ENCODE data around the gene CDKN2D. TPM values are rescaled to one million over a fixed set of nuclear protein-coding genes. Genes with fewer than 3 reads are reported as not detected.

Gene CDKN2D
- total RNA-seq, 1 donor from 2014 or later = 3.4 TPM

DNA sequence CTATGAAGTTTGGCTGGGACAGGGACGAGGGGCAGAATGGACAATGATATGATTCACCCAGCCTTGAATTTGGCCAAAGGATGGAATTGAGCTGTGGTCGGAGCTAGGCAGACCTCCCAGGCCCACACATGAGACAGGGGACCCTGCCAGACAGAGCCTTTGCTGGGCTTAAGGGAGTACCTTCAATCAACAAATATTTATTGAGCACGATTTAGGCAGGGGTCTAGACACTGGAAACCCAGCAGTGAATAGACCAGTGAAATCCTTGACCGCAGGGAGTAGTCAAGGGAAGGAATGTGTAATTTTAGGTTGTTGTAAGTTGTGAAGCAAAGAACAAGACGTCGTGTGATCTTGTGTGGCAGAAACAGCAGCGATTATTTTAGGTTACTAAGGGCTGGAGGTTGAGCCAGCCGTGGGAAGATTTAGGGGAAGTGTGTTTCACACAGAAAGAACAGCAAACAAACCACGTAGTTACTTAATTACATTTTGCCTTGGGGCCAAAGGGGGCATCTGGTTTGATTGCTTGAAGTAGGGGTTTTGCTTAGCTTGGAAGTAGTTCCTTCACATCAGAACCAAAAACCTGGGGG lies 35.2 kb upstream of the CDKN2D start:
- DNase-seq (ENCODE audit: low spot score) = peak; percentile 9
- Mint-ChIP-seq H3K4me3 (peak overlapping the region; percentile 91), H3K27ac (peak overlapping the region; percentile 1), H3K4me1 (peaks cover 18% of the 10 kb centered on the region), H3K9me3 (no peaks in the 10 kb centered on the region), H3K36me3 (peaks cover 2% of the 10 kb centered on the region), H3K27me3 (ENCODE audit: insufficient read depth, low read depth) (peaks cover 8% of the 10 kb centered on the region)
- peak overlapping the region; percentile 98 for H3K4me3 ChIP-seq
- no peak for TF ChIP-seq EZH2 (IDR thresholded peaks at IDR 0.05)
- peaks cover 58% of the 10 kb centered on the region for H3K79me2 ChIP-seq (ENCODE audit: low read depth)
- H3K4me2 ChIP-seq = peak overlapping the region; percentile 96
- H2AFZ ChIP-seq (replicated peaks) = no peak overlapping the region
- H3K27me3 ChIP-seq = peaks cover 11% of the 10 kb centered on the region
- H3K9me3 ChIP-seq (ENCODE audit: low read depth) = no peaks in the 10 kb centered on the region
- no peaks in the 10 kb centered on the region for H3K36me3 ChIP-seq
- H3K27ac ChIP-seq = no peak overlapping the region
- peaks cover 14% of the 10 kb centered on the region for H4K20me1 ChIP-seq (ENCODE audit: low read depth)
- H3K9ac ChIP-seq = peak overlapping the region; percentile 75
- H3F3A ChIP-seq (ENCODE audit: low read depth) = peaks cover 14% of the 10 kb centered on the region
- peaks cover 15% of the 10 kb centered on the region for H3K4me1 ChIP-seq

DNA sequence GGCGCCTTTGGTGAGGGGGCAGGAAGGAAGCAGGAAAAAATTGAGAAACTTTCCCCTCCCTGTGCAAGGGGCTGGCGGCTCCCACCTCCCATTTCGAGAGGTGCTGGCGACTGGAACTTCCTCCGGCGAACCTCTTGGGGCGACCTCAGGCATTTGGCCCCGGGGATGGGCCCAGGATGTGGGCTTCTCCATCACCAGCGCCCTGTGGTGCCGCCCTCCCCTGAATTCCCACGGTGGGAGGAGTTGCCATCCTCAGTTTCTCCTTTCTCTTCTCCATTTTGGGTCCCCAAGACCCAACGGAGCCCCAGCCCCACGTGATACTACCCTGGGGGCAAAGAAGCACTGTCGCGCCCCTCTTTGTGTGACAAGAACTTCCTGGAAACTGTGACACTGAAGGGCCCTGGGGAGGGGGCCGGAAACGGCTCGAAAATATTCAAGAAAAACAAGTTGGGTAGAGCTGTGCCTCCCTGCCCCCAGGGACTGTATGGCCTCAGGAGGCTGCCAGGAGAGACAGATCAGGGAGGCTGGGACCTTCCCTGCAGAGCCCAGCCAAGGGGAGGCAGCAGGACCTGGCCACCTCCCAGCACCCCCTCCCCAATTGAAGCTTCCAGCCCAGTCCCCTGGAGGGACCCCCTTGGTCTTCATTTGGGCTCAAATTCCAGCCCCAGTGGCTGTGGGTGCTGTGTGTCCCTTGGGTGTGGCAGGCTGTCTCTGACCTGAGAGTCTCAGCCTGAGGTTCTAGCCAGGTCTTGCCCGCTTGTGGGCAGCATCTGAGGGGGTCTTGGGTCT lies 34.5 kb upstream of the CDKN2D start:
- peak; percentile 54 for DNase-seq (ENCODE audit: low spot score)
- H3K27ac ChIP-seq = peak overlapping the region; percentile 88

DNA sequence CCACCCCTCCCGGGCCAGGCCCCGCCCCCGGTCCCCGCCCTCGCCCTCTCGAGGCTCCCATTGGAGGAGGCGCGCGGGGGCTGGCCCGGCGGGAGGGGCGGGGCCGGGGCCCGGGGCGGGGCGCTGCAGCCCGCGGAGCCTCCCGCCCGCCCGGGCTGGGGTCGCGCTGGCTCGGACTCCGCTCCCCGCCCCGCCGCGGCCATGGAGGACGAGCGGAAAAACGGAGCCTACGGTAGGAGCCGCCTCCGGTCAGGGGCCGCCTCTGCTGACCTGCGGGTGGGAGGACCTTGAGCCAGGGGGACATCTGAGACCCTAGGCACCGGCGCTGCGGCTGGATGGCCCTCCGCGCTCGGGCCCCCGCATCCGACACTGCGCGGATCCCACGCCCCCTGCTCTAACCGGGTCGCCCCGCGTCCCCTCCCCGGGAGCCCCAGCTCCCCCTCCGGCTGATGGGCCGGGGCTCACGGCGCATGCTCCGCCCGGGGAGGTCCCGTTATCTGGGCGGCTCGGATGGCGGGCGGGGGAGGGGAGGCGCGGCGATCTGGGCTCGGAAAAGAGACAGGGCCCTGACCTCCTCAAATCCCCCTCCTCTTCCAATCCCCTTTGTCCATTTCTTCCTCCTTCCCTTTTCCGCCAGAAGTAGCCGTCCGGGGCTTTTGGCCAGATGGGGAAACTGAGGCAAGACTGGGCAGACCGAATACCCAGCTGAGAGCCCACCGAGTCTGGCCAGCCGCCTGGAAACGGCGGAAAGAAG lies 33.7 kb upstream of the CDKN2D start:
- Mint-ChIP-seq H3K36me3 (peaks cover 2% of the 10 kb centered on the region), H3K9me3 (no peaks in the 10 kb centered on the region), H3K4me3 (peak overlapping the region; percentile 91), H3K4me1 (peaks cover 18% of the 10 kb centered on the region), H3K27ac (no peak overlapping the region), H3K27me3 (ENCODE audit: insufficient read depth, low read depth) (peaks cover 8% of the 10 kb centered on the region)
- Histone ChIP-seq H4K20me1 (ENCODE audit: low read depth) (peaks cover 13% of the 10 kb centered on the region), H3K4me3 (peak overlapping the region; percentile 98), H3K36me3 (no peaks in the 10 kb centered on the region), H3K27me3 (peaks cover 11% of the 10 kb centered on the region), H2AFZ (replicated peaks) (peak overlapping the region; percentile 91), H3K9me3 (ENCODE audit: low read depth) (no peaks in the 10 kb centered on the region), H3K4me1 (peaks cover 15% of the 10 kb centered on the region), H3K9ac (peak overlapping the region; percentile 75), H3K79me2 (ENCODE audit: low read depth) (peaks cover 45% of the 10 kb centered on the region), H3K27ac (peak overlapping the region; percentile 88), H3F3A (ENCODE audit: low read depth) (peaks cover 14% of the 10 kb centered on the region), H3K4me2 (peak overlapping the region; percentile 96)
- peak; percentile 95 for DNase-seq (ENCODE audit: low spot score)
- no peak for TF ChIP-seq EZH2 (IDR thresholded peaks at IDR 0.05)
- no peak for TF ChIP-seq EZH2phosphoT487 (IDR thresholded peaks at IDR 0.05)
- TF ChIP-seq, protein P1, sequence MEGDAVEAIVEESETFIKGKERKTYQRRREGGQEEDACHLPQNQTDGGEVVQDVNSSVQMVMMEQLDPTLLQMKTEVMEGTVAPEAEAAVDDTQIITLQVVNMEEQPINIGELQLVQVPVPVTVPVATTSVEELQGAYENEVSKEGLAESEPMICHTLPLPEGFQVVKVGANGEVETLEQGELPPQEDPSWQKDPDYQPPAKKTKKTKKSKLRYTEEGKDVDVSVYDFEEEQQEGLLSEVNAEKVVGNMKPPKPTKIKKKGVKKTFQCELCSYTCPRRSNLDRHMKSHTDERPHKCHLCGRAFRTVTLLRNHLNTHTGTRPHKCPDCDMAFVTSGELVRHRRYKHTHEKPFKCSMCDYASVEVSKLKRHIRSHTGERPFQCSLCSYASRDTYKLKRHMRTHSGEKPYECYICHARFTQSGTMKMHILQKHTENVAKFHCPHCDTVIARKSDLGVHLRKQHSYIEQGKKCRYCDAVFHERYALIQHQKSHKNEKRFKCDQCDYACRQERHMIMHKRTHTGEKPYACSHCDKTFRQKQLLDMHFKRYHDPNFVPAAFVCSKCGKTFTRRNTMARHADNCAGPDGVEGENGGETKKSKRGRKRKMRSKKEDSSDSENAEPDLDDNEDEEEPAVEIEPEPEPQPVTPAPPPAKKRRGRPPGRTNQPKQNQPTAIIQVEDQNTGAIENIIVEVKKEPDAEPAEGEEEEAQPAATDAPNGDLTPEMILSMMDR (IDR thresholded peaks at IDR 0.05) = no peak

More for the DNA sequence above, 34.5 kb upstream of the CDKN2D start:
- H3K4me1 ChIP-seq = peaks cover 15% of the 10 kb centered on the region
- Mint-ChIP-seq H3K27me3 (ENCODE audit: insufficient read depth, low read depth) (peaks cover 8% of the 10 kb centered on the region), H3K36me3 (peaks cover 2% of the 10 kb centered on the region), H3K4me1 (peaks cover 18% of the 10 kb centered on the region), H3K9me3 (no peaks in the 10 kb centered on the region), H3K4me3 (peak overlapping the region; percentile 91), H3K27ac (peak overlapping the region; percentile 66)
- TF ChIP-seq, protein P1 (IDR thresholded peaks at IDR 0.05) = peak; percentile 7
- TF ChIP-seq EZH2 (IDR thresholded peaks at IDR 0.05) = no peak
- H3K36me3 ChIP-seq = no peaks in the 10 kb centered on the region
- peak overlapping the region; percentile 96 for H3K4me2 ChIP-seq
- H4K20me1 ChIP-seq (ENCODE audit: low read depth) = peaks cover 13% of the 10 kb centered on the region
- peak overlapping the region; percentile 75 for H3K9ac ChIP-seq
- no peaks in the 10 kb centered on the region for H3K9me3 ChIP-seq (ENCODE audit: low read depth)
- peak overlapping the region; percentile 68 for H2AFZ ChIP-seq (replicated peaks)
- H3K79me2 ChIP-seq (ENCODE audit: low read depth) = peaks cover 51% of the 10 kb centered on the region
- peaks cover 14% of the 10 kb centered on the region for H3F3A ChIP-seq (ENCODE audit: low read depth)
- H3K4me3 ChIP-seq = peak overlapping the region; percentile 98
- peaks cover 11% of the 10 kb centered on the region for H3K27me3 ChIP-seq
